Measurements from ENCODE around the gene PPP6R2.
"Not testable (repeated sequence)": the region's sequence is repeated elsewhere in the genome, so short reads cannot be mapped to it uniquely, and the experiment has no call there.

PPP6R2 gene

DNA sequence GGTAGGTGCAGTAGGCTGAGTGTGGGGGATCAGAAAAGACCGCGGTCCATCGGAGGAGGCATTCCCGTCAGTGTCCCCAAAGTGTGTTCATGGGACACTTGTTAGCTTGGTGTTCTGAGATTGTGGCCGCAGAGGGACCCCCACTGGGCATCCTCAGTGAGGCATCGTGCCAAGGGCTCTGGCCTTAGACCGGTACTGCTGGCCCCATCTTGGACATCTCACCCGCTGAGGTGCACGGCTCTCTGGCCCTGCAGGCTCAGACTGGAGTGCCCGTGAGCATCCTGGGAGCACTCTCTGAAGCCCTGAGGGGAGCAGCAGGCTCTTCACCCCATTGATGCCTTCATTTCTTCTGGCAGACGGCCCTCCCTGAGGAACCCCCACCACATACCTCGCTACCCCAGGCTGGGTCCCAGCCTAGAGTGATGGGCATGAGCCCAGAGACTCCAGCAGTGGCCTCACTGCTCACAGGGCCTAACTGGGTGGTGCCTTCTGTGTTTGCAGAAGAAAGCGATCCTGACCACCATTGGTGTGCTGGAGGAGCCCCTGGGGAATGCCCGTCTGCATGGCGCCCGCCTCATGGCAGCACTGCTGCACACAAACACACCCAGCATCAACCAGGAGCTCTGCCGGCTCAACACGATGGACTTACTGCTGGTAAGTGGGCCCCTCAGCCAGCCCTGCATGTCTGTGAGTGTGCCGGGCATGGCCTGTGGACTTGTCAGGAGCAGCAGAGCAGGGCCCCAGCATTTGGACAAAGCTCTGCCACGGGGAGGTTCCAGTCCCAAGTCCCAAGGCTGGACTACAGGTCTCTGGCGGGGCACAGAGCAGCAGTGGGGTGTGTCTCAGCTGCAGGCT lies 80.1 kb downstream of the PPP6R2 start:
- Histone ChIP-seq H3K36me3 (ENCODE audit: control insufficient read depth, insufficient read depth, low read length) (peaks cover 68% of the 10 kb centered on the region), H3K27me3 (ENCODE audit: control insufficient read depth, insufficient read depth, low read length) (no peaks in the 10 kb centered on the region), H3K4me1 (ENCODE audit: control insufficient read depth, insufficient read depth, low read length) (no peaks in the 10 kb centered on the region), H3K9me3 (ENCODE audit: control insufficient read depth, insufficient read depth, low read depth, low read length) (no peaks in the 10 kb centered on the region), H3K27ac (ENCODE audit: low read depth, low read length) (no peak overlapping the region), H3K4me3 (ENCODE audit: low read depth, low read length) (no peak overlapping the region), H3K9ac (ENCODE audit: low read length) (no peak overlapping the region)

- no peak overlapping the region for H3K27ac ChIP-seq (ENCODE audit: low read depth, low read length)
- H3K27me3 ChIP-seq (ENCODE audit: control insufficient read depth, insufficient read depth, low read length) = no peaks in the 10 kb centered on the region
- H3K9ac ChIP-seq (ENCODE audit: low read length) = no peak overlapping the region
- no peak overlapping the region for H3K4me3 ChIP-seq (ENCODE audit: low read depth, low read length)
- no peaks in the 10 kb centered on the region for H3K9me3 ChIP-seq (ENCODE audit: control insufficient read depth, insufficient read depth, low read depth, low read length)
- H3K4me1 ChIP-seq (ENCODE audit: control insufficient read depth, insufficient read depth, low read length) = no peaks in the 10 kb centered on the region
- peaks cover 70% of the 10 kb centered on the region for H3K36me3 ChIP-seq (ENCODE audit: control insufficient read depth, insufficient read depth, low read length)
Observed at GRCh38 chr22:50423956-50424355, 80.8 kb downstream of the PPP6R2 start.

GRCh38 chr22:50425179-50425916 lies 82.2 kb downstream of the PPP6R2 start:
- H3K9me3 ChIP-seq (ENCODE audit: control insufficient read depth, insufficient read depth, low read depth, low read length) = no peaks in the 10 kb centered on the region
- H3K9ac ChIP-seq (ENCODE audit: low read length) = no peak overlapping the region
- no peak overlapping the region for H3K27ac ChIP-seq (ENCODE audit: low read depth, low read length)
- no peaks in the 10 kb centered on the region for H3K4me1 ChIP-seq (ENCODE audit: control insufficient read depth, insufficient read depth, low read length)
- no peak overlapping the region for H3K4me3 ChIP-seq (ENCODE audit: low read depth, low read length)
- peaks cover 68% of the 10 kb centered on the region for H3K36me3 ChIP-seq (ENCODE audit: control insufficient read depth, insufficient read depth, low read length)
- no peaks in the 10 kb centered on the region for H3K27me3 ChIP-seq (ENCODE audit: control insufficient read depth, insufficient read depth, low read length)

GRCh38 chr22:50432131-50432876 lies 89.2 kb downstream of the PPP6R2 start:
- peaks cover 73% of the 10 kb centered on the region for H3K36me3 ChIP-seq (ENCODE audit: control insufficient read depth, insufficient read depth, low read length)
- no peaks in the 10 kb centered on the region for H3K27me3 ChIP-seq (ENCODE audit: control insufficient read depth, insufficient read depth, low read length)
- no peak overlapping the region for H3K9ac ChIP-seq (ENCODE audit: low read length)
- H3K9me3 ChIP-seq (ENCODE audit: control insufficient read depth, insufficient read depth, low read depth, low read length) = no peaks in the 10 kb centered on the region
- H3K4me3 ChIP-seq (ENCODE audit: low read depth, low read length) = no peak overlapping the region
- no peaks in the 10 kb centered on the region for H3K4me1 ChIP-seq (ENCODE audit: control insufficient read depth, insufficient read depth, low read length)
- H3K27ac ChIP-seq (ENCODE audit: low read depth, low read length) = no peak overlapping the region

- H3K9me3 ChIP-seq (ENCODE audit: control insufficient read depth, insufficient read depth, low read depth, low read length); H3K9ac ChIP-seq (ENCODE audit: low read length); H3K4me3 ChIP-seq (ENCODE audit: low read depth, low read length); H3K27ac ChIP-seq (ENCODE audit: low read depth, low read length); H3K27me3 ChIP-seq (ENCODE audit: control insufficient read depth, insufficient read depth, low read length); H3K4me1 ChIP-seq (ENCODE audit: control insufficient read depth, insufficient read depth, low read length): not testable (repeated sequence)
- H3K36me3 ChIP-seq (ENCODE audit: control insufficient read depth, insufficient read depth, low read length) = peaks cover 77% of the 10 kb centered on the region
Observed at GRCh38 chr22:50432877-50433510, 89.9 kb downstream of the PPP6R2 start.

- no peaks in the 10 kb centered on the region for H3K27me3 ChIP-seq (ENCODE audit: control insufficient read depth, insufficient read depth, low read length)
- no peak overlapping the region for H3K4me3 ChIP-seq (ENCODE audit: low read depth, low read length)
- no peaks in the 10 kb centered on the region for H3K9me3 ChIP-seq (ENCODE audit: control insufficient read depth, insufficient read depth, low read depth, low read length)
- no peaks in the 10 kb centered on the region for H3K4me1 ChIP-seq (ENCODE audit: control insufficient read depth, insufficient read depth, low read length)
- peaks cover 81% of the 10 kb centered on the region for H3K36me3 ChIP-seq (ENCODE audit: control insufficient read depth, insufficient read depth, low read length)
- no peak overlapping the region for H3K27ac ChIP-seq (ENCODE audit: low read depth, low read length)
- H3K9ac ChIP-seq (ENCODE audit: low read length) = no peak overlapping the region
Observed at GRCh38 chr22:50434849-50435248, 91.7 kb downstream of the PPP6R2 start.

DNA sequence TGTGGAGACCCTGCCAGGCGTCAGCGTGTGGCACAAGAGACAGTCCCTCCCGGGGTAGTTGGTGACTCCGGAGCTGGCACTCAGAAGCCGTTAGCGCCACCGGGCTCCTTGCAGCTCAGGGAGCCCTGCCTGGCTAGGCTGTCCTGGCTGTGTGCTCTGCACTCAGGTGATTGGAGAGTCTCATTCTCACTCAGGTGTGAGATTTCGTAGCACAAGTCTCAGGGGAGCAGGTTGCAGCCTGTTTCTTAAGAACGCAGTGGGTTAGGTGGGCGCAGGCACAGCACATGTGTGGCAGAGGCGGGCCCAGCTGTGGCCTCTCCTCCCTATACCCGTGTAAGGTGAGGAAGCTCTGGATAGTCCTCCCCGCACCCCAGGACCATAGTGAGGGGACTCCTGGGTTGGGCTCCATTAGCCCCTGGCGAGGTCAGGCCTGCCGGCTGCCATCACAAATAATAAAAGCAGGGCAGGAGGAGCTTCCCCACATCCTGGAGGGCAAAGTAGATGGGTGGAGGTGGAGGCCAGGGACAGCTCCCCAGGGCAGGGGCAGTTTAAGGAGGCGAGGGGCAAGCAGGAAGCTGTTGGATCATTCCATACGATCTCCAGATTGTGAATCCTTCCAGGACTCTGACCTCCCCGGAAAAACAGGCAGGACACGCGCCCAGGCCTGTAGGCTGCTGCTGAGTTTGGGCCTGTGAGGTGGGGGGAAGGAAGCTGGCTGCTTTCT lies 92.3 kb downstream of the PPP6R2 start:
- Histone ChIP-seq H3K9me3 (ENCODE audit: control insufficient read depth, insufficient read depth, low read depth, low read length) (no peaks in the 10 kb centered on the region), H3K9ac (ENCODE audit: low read length) (no peak overlapping the region), H3K4me3 (ENCODE audit: low read depth, low read length) (no peak overlapping the region), H3K36me3 (ENCODE audit: control insufficient read depth, insufficient read depth, low read length) (peaks cover 81% of the 10 kb centered on the region), H3K4me1 (ENCODE audit: control insufficient read depth, insufficient read depth, low read length) (no peaks in the 10 kb centered on the region), H3K27ac (ENCODE audit: low read depth, low read length) (no peak overlapping the region), H3K27me3 (ENCODE audit: control insufficient read depth, insufficient read depth, low read length) (no peaks in the 10 kb centered on the region)

- no peaks in the 10 kb centered on the region for H3K4me1 ChIP-seq (ENCODE audit: control insufficient read depth, insufficient read depth, low read length)
- no peak overlapping the region for H3K9ac ChIP-seq (ENCODE audit: low read length)
- H3K27me3 ChIP-seq (ENCODE audit: control insufficient read depth, insufficient read depth, low read length) = no peaks in the 10 kb centered on the region
- no peak overlapping the region for H3K27ac ChIP-seq (ENCODE audit: low read depth, low read length)
- H3K36me3 ChIP-seq (ENCODE audit: control insufficient read depth, insufficient read depth, low read length) = peaks cover 83% of the 10 kb centered on the region
- no peaks in the 10 kb centered on the region for H3K9me3 ChIP-seq (ENCODE audit: control insufficient read depth, insufficient read depth, low read depth, low read length)
- H3K4me3 ChIP-seq (ENCODE audit: low read depth, low read length) = no peak overlapping the region
Observed at GRCh38 chr22:50436015-50436830, 93.1 kb downstream of the PPP6R2 start.

- no peak overlapping the region for H3K4me3 ChIP-seq (ENCODE audit: low read depth, low read length)
- no peak overlapping the region for H3K9ac ChIP-seq (ENCODE audit: low read length)
- no peaks in the 10 kb centered on the region for H3K4me1 ChIP-seq (ENCODE audit: control insufficient read depth, insufficient read depth, low read length)
- no peak overlapping the region for H3K27ac ChIP-seq (ENCODE audit: low read depth, low read length)
- H3K36me3 ChIP-seq (ENCODE audit: control insufficient read depth, insufficient read depth, low read length) = peaks cover 82% of the 10 kb centered on the region
- H3K27me3 ChIP-seq (ENCODE audit: control insufficient read depth, insufficient read depth, low read length) = no peaks in the 10 kb centered on the region
- no peaks in the 10 kb centered on the region for H3K9me3 ChIP-seq (ENCODE audit: control insufficient read depth, insufficient read depth, low read depth, low read length)
Observed at GRCh38 chr22:50436841-50437341, 93.8 kb downstream of the PPP6R2 start.

Data from HUES6 (cell line).